HG03457 (cell line): ENCODE results near the gene NT5C.

Experiments
- ATAC-seq: cut with Tn5 transposase; IDR thresholded peaks from one replicate; pipeline ENCODE4 v1.9.1; 2021; ENCODE audit warnings: moderate number of reproducible peaks; ENCODE audit not compliant: unreplicated experiment

The NT5C gene

DNA sequence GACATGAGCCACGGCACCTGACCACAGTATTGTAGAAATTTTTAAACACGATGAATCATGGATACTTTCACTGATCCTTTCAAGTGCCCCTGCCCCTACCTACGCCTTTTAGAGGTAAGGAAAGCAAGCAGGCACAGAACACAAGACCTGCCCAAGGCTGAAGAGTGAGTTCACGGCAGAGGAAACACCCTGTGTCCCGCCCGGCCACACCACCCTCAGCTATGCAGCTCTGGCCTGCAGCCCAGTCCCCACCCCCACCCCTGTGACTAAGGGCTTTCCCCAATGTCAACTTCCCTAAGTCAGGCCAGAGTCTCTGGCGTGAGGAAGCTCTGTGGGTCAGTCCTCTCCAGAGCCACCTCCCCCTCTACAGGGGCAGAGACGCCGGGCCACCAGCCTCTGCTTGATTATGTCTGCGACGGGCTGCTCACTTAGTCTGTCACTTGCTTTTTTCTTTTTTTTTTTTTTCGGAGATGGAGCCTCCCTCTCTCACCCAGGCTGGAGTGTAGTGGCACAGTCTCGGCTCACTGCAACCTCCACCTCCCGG is 35.4 kb downstream of the NT5C start:
- no peak for ATAC-seq

DNA sequence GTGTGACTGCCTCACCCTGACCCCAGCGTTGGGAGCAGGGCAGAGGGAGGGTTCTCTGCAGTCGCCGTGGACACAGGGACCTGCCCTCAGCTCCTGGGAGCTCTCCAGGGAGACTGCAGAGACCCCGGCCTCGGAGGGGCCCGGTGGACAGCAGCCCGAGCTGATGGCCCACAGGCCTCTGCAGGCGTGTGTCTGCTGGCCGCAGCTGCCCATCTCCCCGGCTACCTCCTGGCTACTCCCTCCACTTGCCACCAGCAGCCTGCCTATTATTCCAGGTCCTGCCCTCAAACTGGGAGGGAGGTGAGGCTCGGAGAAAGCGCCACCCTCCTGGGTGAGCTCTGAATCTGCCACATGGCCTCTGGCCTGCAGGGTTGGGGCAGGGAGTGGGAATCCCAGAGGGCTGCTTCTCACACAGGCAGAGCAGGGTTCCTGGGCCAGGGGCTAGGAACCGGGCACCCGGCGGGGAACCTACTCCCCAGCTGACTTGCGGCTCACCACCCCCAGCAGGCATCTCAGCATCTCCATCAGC is 36.6 kb downstream of the NT5C start:
- no peak for ATAC-seq

DNA sequence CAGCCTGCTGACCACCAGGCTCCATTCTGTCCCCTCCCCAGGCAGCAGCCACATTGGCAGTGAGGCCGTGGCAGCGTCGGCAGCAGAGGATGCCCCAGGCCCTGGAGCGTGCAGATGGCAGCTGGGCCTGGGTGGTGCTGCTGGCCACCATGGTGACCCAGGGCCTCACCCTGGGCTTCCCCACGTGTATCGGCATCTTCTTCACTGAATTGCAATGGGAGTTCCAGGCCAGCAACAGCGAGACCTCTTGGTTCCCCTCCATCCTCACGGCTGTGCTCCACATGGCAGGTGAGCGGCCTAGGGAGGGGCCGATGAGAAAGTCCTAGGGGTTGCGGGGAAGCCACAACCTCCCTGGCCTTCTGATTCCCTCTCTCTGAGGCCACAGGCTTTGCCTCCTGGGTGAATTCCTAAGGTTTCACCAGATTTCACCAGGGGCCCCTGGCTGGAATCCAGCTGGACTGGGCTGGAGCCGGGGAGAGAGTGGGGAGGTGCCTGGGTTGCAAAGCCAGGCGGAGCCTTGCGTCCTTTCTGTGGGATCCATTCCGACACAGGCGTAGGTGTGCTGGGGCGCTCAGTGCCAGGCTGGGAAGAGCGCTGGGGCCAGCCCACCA is 37.9 kb downstream of the NT5C start:
- ATAC-seq: no peak

DNA sequence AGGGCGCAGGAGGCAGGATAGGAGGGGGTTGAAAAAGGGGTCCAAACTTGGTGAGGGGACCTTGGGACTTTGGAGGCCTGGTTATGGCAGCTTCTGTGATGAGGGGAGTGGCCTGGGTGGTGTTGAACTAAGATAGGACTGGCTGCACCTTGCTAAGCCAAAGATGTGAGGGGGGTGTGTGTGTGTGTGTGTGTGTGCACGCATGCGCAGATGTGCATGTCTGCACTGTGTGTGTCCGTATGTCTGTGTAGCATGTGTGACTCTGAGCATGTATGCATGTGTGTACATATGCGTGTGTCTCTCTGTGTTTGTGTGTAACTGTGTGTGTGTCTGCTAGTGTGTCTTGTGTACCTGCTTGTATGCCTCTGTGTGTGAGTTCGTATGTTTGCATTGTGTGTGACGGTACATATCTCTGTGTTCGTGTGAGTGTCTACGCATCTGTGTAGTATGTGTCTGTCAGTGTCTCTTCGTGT is 39.7 kb downstream of the NT5C start:
- no peak for ATAC-seq

DNA sequence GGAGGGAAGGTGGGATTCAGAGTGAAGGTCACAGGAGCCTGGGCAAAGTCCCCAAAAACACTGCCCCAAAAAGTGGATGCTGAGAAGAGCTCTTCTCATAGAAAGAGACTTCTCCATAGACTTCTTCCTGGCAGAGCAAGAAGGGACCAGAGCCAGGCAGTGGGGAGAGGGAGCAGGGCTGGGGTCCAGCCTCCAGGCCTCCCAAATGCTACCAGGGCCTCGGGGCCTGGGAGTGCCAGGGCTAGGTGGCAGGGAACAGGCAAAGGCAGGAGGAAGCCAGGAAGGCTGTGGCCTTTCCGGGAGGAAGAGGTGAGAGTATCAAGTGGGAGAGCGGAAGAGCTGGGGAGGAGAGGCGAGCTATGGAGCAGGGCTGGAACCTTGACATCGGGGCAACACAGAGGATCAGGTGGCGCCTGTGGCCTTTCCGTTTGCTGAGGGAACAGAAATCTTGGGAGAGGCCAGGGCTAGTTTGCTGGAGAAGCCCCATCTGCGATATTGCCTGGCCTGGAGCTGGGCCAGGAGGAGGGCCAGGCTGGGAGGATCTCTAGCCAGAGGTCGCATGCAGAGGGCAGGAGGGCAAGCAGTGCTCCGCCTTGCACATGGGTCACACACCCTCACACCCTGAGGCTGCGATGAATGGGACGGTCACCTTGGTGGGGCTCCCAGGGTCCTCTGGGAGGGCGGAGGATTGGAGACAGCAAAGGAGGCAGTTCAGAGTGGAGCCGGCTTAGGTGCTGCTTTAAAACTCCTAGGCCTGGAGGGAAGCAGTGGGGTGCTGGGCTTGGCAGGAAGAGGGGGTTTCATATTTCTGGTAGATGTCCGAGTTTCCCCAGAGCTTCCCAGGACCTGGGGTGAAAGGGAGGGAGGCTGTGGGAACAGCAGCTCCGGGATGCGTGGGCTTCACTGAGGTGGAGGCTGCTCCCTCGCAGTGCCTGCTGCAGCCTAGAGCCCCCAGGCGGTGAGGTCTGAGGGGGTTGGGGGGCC is 40.4 kb downstream of the NT5C start:
- no peak for ATAC-seq

DNA sequence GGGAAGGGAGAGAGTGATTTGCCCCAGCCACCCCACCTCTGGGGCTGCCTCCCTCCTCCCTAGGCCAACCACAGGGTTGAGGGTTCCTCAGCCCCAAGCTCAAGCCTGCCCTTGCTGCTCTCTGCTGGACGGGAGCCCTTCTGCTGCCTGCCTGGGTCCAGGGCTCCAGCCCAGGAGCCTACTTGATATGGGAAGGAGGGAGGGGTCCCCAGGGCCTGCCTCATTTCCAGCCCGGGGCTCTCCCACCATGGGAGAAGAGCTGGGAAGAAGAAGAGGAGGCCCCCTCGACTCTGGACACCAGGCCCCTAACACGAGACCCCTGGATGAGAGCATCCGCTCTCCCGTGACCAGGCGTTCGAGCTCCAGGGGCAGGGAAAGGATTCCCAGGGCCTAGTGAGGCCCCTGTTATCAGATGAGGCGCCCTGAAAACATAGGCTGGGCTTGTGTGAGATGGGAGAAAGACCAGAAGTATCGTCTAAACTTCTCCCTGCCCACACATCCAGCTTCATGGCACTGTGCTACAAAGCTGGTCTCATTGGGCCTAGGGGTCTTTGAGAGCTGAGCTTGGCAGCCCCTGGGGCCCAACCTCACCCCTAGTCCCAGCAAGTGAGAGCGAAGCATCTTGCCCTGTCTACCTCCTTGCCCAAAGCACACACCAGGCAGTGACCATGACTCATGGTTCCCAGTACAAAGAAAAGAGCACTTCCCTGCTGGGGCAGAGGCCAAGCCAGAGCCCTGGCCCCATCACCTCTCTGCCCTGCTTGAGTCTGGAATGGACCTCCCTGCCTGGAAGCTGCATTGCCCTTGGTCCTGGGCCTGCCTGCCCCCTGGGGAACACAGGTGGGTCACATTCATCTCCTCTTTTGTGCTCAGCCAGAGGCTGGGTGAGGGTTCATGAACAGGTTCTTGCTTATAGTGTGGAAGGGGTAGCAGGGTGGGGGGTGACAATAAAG is 42.8 kb downstream of the NT5C start:
- ATAC-seq: no peak

DNA sequence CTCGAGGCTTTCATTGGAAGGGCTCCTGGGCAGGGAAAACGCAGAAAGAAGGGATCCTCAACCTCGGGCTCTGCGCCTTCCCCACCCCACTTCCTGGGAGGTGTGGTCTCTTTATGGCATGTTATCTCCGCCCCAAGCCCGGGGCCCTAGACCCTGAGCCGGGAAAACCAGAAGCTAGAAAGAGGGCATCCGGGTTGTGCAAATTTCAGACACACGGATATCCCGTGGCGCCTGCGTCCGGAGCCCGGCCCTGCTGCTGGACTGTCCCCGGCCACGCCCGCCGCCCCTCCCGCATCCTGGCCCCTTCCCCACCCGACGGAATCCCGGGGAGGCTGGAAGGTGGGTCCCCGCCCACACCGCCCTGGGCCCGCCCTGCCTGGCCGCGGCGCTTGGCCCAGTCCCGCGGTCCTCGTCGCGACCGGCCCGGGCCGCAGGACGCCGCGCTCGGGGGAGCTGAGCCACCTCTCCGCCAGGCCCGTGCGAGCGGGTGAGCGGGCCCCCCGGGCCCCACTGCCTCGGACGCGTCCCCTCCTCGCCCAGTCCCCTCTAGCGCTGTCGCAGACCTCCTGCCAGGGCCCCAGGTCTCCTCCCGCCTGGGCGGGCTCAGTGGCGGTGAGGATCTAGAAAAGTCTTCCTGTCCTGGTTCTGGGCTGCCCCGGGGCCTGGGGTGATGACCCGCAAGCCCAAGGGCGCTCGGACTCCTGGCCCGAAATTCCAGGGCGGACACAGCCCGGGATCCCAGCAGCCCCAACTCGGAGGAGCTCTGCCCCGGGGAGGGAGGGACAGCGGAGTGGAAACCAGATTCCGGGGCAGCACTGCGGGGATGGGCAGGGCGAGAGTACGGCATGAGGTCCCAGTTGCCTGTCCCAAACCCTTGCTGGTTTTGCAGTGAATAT is 43.7 kb downstream of the NT5C start, which contains the start of gene SLC16A5:
TSS of gene SLC16A5 (plus strand) at position 397 of the 896 bp plus-strand sequence. CDS start 5,683 bp downstream, outside the sequence.
- no peak for ATAC-seq

DNA sequence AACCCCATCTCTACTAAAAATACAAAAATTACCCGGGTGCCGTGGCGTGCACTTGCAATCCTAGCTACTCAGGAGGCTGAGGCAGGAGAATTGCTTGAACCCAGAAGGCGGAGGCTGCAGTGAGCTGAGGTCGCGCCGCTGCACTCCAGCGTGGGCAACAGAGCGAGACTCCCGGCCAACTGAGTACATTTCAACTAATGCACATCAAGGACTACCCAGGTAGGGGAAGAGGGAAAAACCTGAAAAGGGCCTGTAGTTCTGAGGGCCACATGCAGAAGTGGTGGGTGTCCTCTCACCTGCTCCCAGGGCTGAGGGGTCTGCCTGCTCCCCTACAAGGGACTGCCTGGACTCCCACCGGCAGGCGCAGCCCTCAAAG is 44.4 kb downstream of the NT5C start:
- ATAC-seq: no peak

DNA sequence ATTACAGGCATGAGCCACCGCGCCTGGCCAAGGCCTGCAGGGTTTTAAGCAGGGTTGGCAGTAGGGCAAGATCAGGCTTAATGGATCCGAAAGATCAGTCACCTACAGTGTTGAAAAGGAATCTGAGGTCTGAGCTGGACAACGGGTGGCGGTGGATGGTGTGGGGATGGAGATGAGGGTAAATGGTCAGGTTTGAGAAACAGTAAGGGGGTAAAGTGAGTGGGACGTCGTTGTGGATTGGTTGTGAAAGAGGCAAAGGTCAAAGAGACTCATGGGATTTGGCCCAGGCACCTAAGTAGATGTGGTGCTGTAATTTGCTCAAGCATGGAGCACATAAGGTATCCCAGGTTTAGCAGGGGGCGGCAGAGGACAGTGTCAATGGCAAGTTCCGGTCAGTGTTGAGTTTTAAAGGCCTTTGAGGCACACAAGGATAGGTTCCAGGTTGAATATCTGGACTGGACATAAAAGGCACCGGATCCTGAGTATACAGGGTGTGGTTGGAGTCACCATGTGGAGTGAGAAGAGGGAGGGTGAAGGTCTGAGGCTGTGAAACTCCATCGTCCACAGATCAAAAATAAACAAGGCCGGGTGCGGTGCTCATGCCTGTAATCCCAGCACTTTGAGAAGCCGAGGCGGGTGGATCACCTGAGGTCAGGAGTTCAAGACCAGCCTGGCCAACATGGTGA is 44.9 kb downstream of the NT5C start:
- no peak for ATAC-seq

DNA sequence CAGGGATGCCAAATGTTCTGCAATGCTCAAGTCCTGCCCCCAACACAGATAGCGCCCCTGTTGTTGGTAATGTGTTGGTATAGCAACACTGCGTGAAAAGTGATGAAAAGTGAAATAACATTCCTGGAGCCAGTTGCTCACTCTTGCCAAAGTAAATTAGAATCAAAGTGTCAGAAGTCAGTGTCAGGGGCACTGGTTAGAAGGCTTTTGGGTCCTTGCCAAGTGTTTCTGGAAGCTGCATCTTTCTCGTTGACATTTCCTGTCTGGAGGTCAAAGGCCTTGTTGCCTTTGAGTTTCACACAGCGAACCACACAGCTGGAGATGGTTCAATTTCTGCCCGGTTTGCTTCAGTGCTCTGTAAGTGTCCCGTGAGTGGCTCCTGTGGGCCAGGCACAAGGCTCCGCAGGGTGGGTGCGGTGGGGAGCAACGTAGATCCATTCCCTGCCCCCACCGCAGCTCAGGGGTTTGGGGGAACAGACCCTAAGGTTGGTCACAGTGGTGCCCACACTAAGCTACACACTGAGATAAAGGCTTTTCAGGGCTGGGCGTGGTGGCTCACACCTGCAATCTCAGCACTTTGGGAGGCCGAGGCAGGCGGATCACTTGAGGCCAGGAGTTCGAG is 47.4 kb downstream of the NT5C start:
- ATAC-seq: no peak

DNA sequence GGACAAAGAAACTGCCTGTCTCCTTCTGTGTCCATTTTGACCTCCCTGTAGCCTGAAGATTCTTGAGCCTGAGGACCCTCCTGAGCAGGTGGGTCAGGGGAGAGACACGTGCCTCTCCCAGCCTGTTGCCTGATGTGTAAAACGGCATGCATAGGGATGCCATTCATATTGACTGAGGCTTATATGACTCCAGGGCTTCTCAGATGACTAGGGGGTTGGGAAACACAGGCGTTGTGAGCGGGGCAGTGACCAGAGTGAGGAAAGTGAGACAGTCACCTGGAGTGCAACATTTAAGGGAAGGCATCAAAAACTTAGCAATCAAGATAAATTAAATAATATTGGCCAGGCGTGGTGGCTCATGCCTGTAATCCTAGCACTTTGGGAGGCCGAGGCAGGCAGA is 48.9 kb downstream of the NT5C start:
- no peak for ATAC-seq

DNA sequence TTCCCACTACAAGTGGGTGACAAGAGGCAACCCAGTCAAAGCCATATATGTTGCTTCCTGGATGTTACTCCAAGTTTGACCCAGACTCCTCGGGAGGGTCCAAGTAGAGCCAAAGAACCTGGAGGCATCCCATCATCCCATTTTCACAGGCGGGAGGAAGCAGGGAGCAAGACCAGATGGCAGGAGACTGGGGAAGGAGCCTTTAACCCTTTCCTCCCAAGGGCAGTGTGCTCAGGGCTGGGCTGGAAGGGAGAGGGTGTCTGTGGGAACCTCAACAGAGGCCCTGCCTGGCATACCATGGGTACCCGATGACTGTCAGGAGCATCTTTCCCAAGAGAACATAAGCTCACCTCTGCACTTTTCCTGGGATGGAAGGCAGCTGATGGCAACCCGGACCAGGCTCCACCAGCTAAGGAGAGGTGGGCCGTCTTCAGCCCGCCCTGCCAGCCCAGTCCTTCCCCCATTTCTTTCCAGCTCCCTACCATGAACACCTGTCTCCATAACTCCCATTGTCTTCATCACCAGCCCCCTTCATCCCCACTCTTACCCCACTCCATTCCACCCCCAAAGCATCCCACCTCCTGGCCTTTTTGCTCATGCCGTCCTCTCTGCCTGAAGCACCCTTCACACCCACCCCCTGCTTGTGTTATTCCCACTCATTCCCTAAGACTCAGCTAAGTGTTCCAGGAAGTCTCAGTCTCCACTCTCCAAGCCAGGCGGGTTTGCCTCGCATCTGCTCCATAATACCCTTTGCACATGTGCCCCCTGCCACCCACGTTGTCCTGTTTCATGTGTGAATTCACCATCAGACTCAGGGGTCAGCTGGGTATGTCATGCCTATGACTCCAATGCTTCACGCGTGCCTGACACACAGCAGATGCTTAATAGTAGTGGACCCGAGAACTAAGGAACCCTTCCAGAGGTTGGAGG is 49.7 kb downstream of the NT5C start:
- no peak for ATAC-seq
